ENCODE results near the gene SIRT3. TPM values are rescaled to one million over a fixed set of nuclear protein-coding genes. Genes with fewer than 3 reads are reported as not detected.

Gene SIRT3
- total RNA-seq, 1 experiment from 2014 or later, result 8.6 TPM

DNA sequence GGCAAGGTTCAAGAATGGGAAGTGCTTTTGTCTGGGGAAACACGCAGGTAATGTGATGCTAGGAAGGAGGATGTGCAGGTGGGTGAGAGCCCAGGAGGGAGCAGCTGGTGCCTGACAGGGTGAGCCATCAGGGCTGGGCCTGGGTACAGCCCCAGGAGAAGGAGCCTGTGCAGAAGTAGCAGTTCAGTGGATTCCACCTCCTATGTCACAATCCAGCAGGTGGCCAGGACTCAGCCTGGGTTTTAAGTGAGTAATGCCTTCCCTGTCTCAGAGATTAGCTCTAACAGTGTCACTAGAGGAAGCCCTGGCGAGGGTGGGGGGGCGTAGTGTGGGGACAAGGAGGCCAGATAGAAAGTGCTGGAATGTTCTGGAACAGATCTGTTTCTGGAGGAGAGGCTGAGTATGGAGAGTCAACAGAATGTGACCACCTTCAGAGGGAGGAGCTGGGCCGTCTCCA lies 20.5 kb downstream of the SIRT3 start:
- no peak for DNase-seq (ENCODE audit: low spot score)

GRCh38 chr11:214083-214482 lies 22.1 kb downstream of the SIRT3 start:
- DNase-seq (ENCODE audit: low spot score), result no peak

DNA sequence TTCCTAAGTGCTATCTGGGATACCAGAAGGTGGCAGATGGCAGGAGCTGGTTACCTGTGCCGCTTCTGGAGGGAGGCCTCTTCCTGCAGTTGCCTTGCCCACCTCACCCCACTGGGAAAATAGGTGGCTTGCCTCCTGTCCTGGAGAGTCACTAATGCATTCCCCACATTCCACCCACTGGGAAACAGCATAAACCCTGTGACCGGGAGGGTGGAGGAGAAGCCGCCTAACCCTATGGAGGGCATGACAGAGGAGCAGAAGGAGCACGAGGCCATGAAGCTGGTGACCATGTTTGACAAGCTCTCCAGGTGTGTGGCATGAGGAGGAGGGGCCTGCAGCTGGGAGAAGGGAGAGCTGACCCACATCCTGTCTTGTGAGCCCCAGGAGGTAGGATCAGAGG lies 23.0 kb downstream of the SIRT3 start:
- no peak for DNase-seq (ENCODE audit: low spot score)

- no peak for DNase-seq (ENCODE audit: low spot score)
These were observed 23.7 kb downstream of the SIRT3 start for GRCh38 chr11:212150-213100.

GRCh38 chr11:211741-212140 lies 24.4 kb downstream of the SIRT3 start:
- DNase-seq (ENCODE audit: low spot score), result no peak

DNA sequence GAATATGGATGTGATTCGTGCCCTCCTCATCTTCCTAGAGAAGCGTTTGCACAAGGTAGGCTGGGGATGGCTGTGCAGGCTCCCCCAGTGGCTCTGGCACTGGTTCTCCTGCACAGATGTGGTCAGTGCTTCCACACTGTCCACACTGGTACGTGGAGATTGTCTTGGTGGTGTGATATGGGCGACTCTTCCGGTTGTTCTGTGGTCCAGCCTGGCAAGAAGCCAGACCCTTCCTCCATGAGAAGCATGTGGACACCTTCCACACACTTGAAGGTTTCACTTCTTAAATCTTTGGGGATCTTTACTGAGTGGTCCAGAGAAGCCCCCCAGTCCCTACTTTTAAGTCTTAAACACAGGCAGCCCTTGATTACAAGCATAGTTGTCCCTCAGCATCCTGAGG lies 24.8 kb downstream of the SIRT3 start:
- DNase-seq (ENCODE audit: low spot score), result no peak

GRCh38 chr11:210803-211180 lies 25.4 kb downstream of the SIRT3 start:
- DNase-seq (ENCODE audit: low spot score), result no peak

DNA sequence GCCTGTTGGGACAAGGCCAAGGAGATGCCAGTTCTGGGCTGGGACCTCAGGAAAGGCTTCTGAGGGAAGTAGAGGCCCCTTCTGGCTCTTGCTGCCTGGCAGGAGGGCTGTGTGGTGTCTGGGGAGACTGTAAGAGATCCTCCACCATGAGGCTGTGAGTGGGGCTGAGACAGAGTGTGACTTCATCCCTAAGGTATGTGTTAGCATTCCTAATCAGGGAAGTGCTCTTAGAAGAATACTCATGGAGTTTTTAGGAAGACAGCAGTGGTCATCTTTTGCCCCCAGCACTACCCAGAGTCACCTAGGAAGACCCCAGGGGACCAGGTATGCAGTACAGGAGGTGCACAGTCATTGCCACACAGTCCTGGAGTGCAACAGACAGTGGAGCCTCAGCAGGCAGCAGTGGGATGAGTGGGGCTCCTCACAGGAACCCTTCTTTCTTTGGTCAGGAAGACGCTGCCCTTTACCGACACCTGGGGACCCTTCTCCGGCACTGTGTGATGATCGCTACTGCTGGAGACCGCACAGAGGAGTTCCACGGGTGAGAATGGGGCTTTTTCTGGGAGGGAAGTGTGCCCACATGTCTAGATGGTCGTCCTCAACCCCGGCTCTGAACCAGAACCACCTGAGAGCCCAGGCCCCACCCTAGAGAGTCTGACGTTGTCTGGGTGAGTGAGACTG lies 25.9 kb downstream of the SIRT3 start:
- DNase-seq (ENCODE audit: low spot score), result no peak

DNA sequence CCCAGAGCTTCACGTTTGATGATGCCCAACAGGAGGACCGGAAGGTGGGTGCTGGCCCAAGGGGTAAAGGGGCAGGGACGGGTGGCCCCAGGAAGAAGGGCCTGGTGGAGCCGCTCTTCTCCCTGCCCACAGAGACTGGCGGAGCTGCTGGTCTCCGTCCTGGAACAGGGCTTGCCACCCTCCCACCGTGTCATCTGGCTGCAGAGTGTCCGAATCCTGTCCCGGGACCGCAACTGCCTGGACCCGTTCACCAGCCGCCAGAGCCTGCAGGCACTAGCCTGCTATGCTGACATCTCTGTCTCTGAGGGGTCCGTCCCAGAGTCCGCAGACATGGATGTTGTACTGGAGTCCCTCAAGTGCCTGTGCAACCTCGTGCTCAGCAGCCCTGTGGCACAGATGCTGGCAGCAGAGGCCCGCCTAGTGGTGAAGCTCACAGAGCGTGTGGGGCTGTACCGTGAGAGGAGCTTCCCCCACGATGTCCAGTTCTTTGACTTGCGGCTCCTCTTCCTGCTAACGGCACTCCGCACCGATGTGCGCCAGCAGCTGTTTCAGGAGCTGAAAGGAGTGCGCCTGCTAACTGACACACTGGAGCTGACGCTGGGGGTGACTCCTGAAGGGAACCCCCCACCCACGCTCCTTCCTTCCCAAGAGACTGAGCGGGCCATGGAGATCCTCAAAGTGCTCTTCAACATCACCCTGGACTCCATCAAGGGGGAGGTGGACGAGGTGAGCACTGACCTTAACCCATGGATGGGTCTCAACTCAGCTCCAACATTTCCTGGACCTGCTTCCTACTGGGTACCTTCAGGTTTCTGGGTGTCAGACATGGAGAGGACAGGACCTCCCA lies 26.6 kb downstream of the SIRT3 start:
- DNase-seq (ENCODE audit: low spot score), result no peak

- DNase-seq (ENCODE audit: low spot score), result no peak
These were observed 27.3 kb downstream of the SIRT3 start for GRCh38 chr11:208917-209260.

DNA sequence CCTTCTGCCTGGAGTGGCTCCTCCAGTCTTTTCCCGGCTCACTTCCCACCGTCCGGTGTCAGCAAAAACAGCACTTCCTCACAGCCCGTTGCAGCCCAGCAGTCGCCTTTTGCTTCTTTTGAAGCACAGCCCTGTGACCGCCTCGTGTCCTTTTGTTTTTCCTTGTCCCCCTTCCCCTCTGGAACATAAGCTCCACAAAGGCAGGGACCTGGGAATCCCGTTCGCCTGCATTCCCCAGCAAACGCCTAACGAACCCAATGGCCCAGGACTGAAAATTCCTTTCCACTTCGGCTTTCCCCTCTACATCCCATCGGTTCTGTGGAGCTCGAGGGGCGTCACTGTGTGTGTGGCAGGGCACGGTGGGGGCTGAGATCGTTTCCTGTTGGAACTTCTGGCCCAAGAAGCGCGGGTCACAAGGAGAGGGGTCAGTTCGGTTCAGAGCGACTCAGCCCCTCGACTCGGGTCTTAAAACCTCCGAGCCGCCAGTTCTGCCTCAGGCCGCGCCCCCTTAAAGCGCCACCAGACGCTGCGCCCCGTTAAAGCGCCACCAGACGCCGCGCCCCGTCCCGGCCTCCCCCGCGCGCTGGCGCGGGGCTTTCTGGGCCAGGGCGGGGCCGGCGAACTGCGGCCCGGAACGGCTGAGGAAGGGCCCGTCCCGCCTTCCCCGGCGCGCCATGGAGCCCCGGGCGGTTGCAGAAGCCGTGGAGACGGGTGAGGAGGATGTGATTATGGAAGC lies 27.8 kb downstream of the SIRT3 start:
- peak; percentile 84 for DNase-seq (ENCODE audit: low spot score)

DNA sequence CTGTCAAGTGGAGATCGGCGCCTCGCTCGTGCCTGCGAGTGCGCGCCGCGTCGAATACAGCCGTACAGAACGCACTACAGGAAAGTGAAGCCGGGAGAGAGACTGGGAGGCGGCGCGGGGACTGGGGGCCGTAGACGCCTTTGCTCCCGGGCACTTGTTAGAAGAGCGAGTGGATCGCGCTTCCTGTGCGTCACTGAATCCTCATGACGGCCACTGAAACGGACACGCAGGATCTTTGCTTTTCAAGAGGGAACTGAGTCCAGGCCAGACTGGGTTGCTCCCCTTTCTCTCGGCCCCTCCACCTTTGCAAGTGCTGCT lies 28.3 kb downstream of the SIRT3 start:
- DNase-seq (ENCODE audit: low spot score), result no peak

DNA sequence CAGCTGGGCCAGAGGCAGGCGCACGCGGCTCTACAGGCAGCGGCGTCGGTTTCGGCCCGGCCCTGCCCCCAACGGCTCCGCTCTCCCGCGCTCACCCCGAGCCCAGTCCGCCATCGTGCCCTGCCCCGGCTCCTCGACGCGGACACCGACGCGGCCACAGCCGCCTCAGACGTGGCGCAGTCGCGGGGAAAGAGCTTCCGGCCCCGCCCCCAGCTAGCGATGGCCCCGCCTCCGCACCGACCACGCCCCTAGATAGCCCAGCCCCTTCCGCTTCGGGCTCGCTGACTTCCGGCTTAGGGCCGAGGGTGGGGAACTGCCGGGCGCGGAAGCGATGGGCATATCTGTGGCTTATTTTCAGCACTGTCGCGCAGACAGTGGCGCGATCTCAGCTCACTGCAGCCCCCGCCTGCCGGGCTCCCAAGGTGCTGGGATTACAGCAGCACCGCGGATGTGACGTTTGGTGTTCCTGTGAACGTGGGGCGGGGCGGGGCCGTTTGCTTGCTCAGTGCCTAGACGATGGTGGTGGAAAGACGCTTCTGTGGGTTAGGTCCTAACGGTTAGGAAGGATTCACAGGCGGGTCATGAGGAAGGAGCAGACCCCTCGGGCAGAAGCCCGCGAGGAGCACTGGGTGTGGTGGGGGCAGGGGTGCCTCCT lies 28.8 kb downstream of the SIRT3 start, which contains the start of the genes BET1L and RIC8A:
Gene BET1L, minus strand, starts transcription at position 192 of the 655 bp plus-strand sequence. Its CDS starts 78 bp downstream, at position 114.
Gene RIC8A, plus strand, starts transcription at position 501 of the 655 bp plus-strand sequence. CDS start 1,147 bp downstream, outside the sequence.
- peak; percentile 97 for DNase-seq (ENCODE audit: low spot score)

DNA sequence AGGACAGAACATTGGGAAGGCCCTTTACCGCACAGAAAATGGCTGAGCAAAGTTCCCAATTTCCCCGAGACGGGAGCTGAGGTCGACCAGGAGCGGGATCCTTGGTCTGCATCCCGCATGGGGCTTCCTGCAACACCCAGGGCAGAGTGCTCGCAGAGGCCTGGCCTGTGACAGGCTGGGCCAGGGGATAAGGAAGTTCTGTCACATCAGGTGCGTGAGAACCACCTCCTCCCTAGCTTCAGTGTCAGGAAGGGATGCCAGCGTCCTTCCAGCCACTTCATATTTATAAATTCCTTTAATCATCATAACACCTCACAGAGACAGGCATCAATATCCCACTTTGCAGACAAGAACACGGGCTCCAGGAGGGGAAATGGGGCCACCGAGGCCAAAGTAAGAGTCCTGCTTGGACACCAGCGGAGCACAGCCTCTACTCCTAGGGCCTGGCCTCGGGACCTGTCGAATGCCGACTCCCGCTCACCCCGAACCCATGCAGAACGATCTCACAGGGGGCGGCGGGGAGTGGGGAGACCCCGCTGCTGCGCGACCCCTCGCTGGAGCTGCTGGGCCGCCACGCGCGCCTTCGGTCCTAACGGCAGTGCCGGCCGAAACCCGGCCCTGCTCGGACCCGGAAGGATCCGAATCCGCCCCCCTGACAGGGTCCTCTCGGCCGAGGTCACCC lies 29.5 kb downstream of the SIRT3 start:
- DNase-seq (ENCODE audit: low spot score), result peak; percentile 56

GRCh38 chr11:206002-206384 lies 30.1 kb downstream of the SIRT3 start:
- DNase-seq (ENCODE audit: low spot score), result no peak

DNA sequence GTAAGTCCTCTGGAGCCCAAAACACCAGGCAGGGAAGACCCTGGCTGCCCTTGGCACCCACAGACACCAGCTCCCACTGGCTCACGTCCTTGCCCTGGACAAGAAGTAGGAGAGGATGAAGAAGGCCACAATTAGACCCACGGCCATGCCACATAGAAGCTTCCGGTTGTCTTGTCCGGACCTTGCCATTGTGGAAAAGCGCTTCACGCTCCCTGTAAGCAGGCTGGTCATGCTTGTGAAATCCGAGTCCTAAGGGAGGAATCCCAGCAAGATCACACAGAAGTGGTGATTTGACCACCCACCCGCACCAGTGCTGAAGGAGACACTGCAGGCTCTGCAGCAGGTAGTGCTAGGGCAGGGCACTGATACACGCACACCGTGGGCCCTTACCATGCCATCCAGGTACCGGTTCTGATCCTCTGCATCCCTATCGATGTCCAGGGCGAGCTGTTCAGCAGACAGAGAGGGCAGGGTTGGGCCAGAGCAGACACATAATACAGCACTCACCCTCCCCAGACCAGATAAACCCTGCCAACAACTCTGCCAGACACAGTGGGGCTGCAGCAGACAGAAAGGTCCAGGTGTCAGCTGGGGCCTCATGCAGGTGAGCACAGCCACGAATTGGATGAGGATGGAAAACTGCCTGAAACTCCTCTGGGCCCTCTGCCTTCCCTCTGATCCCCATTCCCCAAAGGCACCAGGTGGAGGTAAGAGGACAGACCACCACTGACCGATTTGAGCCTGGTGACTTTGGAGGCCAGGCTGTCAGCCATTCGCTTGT lies 30.7 kb downstream of the SIRT3 start:
- DNase-seq (ENCODE audit: low spot score), result no peak

- DNase-seq (ENCODE audit: low spot score), result peak; percentile 0
These were observed 31.5 kb downstream of the SIRT3 start for GRCh38 chr11:204587-205109.

DNA sequence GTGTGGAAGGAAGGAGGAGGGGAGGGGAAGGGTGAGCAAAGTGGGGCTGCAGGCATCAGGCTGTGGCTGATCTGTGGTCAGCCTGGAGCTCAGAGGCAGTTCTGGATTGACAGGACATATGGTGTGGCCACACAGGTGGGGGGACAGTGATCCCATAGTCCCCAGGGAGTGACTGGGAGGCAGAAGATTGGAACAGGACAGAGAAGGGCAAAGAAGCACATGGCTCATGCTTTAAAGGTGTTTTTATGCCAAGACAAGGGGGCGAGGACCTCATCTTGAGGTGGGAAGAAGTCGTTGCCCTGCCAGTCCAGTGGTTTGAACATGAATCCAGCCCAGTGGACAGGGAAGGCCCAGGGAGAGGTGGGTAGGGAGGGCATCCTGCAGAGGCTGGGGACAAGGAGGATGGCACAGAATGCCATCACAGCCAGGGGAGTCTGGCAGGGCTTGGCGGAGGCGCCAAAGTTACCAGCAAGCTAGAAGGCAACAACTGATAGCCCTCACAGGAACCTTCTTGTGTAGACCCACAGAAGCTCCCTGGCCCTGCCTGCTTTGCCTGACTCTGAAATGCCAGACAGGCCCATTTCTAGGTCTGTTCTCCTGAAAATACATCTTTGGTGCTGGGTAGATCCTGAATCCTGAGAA lies 32.1 kb downstream of the SIRT3 start:
- peak; percentile 0 for DNase-seq (ENCODE audit: low spot score)

Data from HT-29 (cell line).